Body of pancreas (tissue), 4 donors: ENCODE measurements around the gene PLA2G10.

Experiments
- CTCF ChIP-seq, 7 experiments: fragments of 450-650 bp in 4 of 7; fragments of 200-600 bp in 3 of 7; sonication (generic) in 3 of 7; IDR thresholded peaks; one replicate each; pipeline ENCODE4 v1.5.1; 2016 to 2019; ENCODE audit warnings: antibody characterized with exemption in 7 of 7
- POLR2A ChIP-seq, 3 donors: fragments of 450-650 bp; IDR thresholded peaks; one replicate each; pipeline ENCODE4 v1.6.1; 2016; ENCODE audit warnings: antibody characterized with exemption in 3 of 3, mild to moderate bottlenecking in 2 of 3

- TF ChIP-seq POLR2A (IDR thresholded peaks at IDR 0.05) (no peak), CTCF (IDR thresholded peaks at IDR 0.05) (no peak)
Measured at GRCh38 chr16:14667347-14668266, 26.5 kb downstream of the PLA2G10 start.
